Breast epithelium (tissue), 3 donors: ENCODE data around the gene ARHGAP26.

Experiments used
- POLR2A ChIP-seq: fragments of 450-650 bp; IDR thresholded peaks from one replicate; pipeline ENCODE4 v1.6.1; 2016; ENCODE audit warnings: antibody characterized with exemption, mild to moderate bottlenecking, moderate library complexity
- POLR2AphosphoS5 ChIP-seq, 3 donors: sonication (generic); formaldehyde crosslinking; IDR thresholded peaks; one replicate each; pipeline ENCODE4 v1.6.1; 2017; ENCODE audit warnings: antibody characterized with exemption in 3 of 3
- TF ChIP-seq, protein P1 (sequence below), 3 donors: fragments of 450-650 bp; IDR thresholded peaks; one replicate each; pipeline ENCODE4 v1.5.1; 2016 to 2017; ENCODE audit warnings: antibody characterized with exemption in 3 of 3, mild to moderate bottlenecking in 3 of 3, moderate library complexity in 3 of 3

DNA sequence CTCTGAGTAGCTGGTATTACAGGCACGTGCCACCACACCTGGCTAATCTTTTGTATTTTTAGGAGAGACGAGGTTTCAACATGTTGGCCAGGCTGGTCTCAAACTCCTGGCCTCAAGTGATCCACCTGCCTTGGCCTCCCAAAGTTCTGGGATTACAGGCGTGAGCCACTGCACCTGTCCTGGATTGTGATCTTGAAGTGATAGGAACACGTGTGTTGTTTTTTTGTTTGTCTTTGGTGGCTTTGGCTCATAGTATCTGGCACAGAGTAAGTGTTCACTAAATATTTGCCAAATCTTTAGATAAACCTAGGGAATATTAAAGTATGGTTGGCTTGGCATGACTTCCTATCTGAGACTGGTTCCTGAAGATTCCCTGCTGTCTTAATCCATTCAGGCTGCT is 172.7 kb downstream of the ARHGAP26 start:
- TF ChIP-seq, protein P1, sequence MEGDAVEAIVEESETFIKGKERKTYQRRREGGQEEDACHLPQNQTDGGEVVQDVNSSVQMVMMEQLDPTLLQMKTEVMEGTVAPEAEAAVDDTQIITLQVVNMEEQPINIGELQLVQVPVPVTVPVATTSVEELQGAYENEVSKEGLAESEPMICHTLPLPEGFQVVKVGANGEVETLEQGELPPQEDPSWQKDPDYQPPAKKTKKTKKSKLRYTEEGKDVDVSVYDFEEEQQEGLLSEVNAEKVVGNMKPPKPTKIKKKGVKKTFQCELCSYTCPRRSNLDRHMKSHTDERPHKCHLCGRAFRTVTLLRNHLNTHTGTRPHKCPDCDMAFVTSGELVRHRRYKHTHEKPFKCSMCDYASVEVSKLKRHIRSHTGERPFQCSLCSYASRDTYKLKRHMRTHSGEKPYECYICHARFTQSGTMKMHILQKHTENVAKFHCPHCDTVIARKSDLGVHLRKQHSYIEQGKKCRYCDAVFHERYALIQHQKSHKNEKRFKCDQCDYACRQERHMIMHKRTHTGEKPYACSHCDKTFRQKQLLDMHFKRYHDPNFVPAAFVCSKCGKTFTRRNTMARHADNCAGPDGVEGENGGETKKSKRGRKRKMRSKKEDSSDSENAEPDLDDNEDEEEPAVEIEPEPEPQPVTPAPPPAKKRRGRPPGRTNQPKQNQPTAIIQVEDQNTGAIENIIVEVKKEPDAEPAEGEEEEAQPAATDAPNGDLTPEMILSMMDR (IDR thresholded peaks at IDR 0.05): no peak
- TF ChIP-seq POLR2AphosphoS5 (IDR thresholded peaks at IDR 0.05) (no peak), POLR2A (no peak)
